A549 (cell line): Measurements from ENCODE around the gene P4HA3. TPM values are rescaled to one million over a fixed set of nuclear protein-coding genes. Genes with fewer than 3 reads are reported as not detected.

ENCODE experiments used
- ATAC-seq, 2 experiments: fragments of 200-7000 bp in 1 of 2; fragments of >200 bp in 1 of 2; cut with Nextera tagmentation in 1 of 2; cut with Tn5 transposase in 1 of 2; 3 replicates each; pipeline versions ENCODE4 v1.8.0 to v1.9.1; 2018 to 2020; ENCODE audit warnings: mild to moderate bottlenecking in 1 of 2, moderate library complexity in 1 of 2
- CTCF ChIA-PET: fragments of 300-600 bp; sonication (Branson Sonifier 250); formaldehyde crosslinking; extraction: SDS; loops from one replicate; lab custom pipeline; 2021; ENCODE audit warnings: antibody characterized with exemption, inconsistent platforms; lab: Yijun Ruan, JAX
- POLR2A ChIA-PET: fragments of 350-600 bp; formaldehyde crosslinking; extraction: SDS; loops from one replicate; lab custom pipeline; 2021; ENCODE audit warnings: antibody characterized with exemption, inconsistent platforms; lab: Yijun Ruan, JAX
- DNase-seq, 2 experiments: peaks; one replicate each; pipeline versions ENCODE4 v3.0.0 to v3.0.0-alpha.2; 2011 to 2016; ENCODE audit warnings: low read depth in 1 of 2, low spot score in 1 of 2
- FAIRE-seq: peaks from 2 replicates; lab custom pipeline; 2011; peaks lifted over from hg19 to GRCh38; lab: Jason Lieb, UNC
- H3K27ac ChIP-seq, 2 experiments: fragments of >200 bp; sonication (Bioruptor Twin); formaldehyde crosslinking; 3 replicates each; pipeline ENCODE4 v1.5.1; 2016 to 2017
- H3K4me1 ChIP-seq: fragments of >200 bp; sonication (Bioruptor Twin); formaldehyde crosslinking; 3 replicates; pipeline ENCODE4 v1.6.1; 2016
- H3K4me2 ChIP-seq: fragments of >200 bp; sonication (Bioruptor Twin); formaldehyde crosslinking; 3 replicates; pipeline ENCODE4 v1.6.1; 2016
- H3K4me3 ChIP-seq: fragments of >200 bp; sonication (Bioruptor Twin); formaldehyde crosslinking; 3 replicates; pipeline ENCODE4 v1.5.1; 2016
- H3K9me3 ChIP-seq: fragments of >200 bp; sonication (Bioruptor Twin); formaldehyde crosslinking; 3 replicates; pipeline ENCODE4 v1.6.1; 2016
- ATOH8 ChIP-seq: fragments of 250-450 bp; sonication (Bioruptor Pico); IDR thresholded peaks from 2 replicates; pipeline ENCODE4 v1.5.0; 2020; ENCODE audit warnings: low read depth, mild to moderate bottlenecking, moderate library complexity
- CHD2 ChIP-seq: fragments of 150-350 bp; IDR thresholded peaks from 2 replicates; pipeline ENCODE4 v1.6.1; 2014; ENCODE audit warnings: low read length; ENCODE audit not compliant: partially characterized antibody
- CHD4 ChIP-seq: fragments of 200-600 bp; sonication (generic); IDR thresholded peaks from 2 replicates; pipeline ENCODE4 v1.6.1; 2016; ENCODE audit warnings: antibody characterized with exemption, mild to moderate bottlenecking, borderline replicate concordance
- E2F6 ChIP-seq: IDR thresholded peaks from 2 replicates; pipeline ENCODE4 v1.6.1; 2012; ENCODE audit warnings: low read depth, borderline replicate concordance
- ESRRA ChIP-seq: fragments of 150-350 bp; IDR thresholded peaks from 2 replicates; pipeline ENCODE4 v1.6.1; 2014; ENCODE audit warnings: mild to moderate bottlenecking, low read length, borderline replicate concordance
- FOSB ChIP-seq: fragments of 250-450 bp; sonication (Bioruptor Pico); IDR thresholded peaks from 2 replicates; pipeline ENCODE4 v1.5.0; 2020; ENCODE audit warnings: mild to moderate bottlenecking, moderate library complexity
- FOSL2 ChIP-seq, 2 experiments: fragments of 450-650 bp in 1 of 2; fragments of >200 bp in 1 of 2; sonication (Bioruptor Twin) in 1 of 2; formaldehyde crosslinking; IDR thresholded peaks; 2 replicates each; pipeline versions ENCODE4 v1.5.0 to v1.6.1; 2016 to 2020; ENCODE audit warnings: mild to moderate bottlenecking in 1 of 2, moderate library complexity in 1 of 2
- FOXS1 ChIP-seq: fragments of 250-450 bp; sonication (Bioruptor Pico); IDR thresholded peaks from 2 replicates; pipeline ENCODE4 v1.5.0; 2020; ENCODE audit warnings: mild to moderate bottlenecking, moderate library complexity
- GATA3 ChIP-seq: IDR thresholded peaks from 2 replicates; pipeline ENCODE4 v1.6.1; 2012; ENCODE audit warnings: borderline replicate concordance
- HOXB13 ChIP-seq: fragments of 250-450 bp; sonication (Bioruptor Pico); IDR thresholded peaks from 2 replicates; pipeline ENCODE4 v1.5.0; 2020; ENCODE audit warnings: low read depth, mild to moderate bottlenecking, moderate library complexity
- KDM5A ChIP-seq: fragments of 200-600 bp; sonication (generic); IDR thresholded peaks from 2 replicates; pipeline ENCODE4 v1.6.1; 2016; ENCODE audit warnings: antibody characterized with exemption, mild to moderate bottlenecking
- MAX ChIP-seq: IDR thresholded peaks from 2 replicates; pipeline ENCODE4 v1.6.1; 2012
- NPAS2 ChIP-seq: fragments of 250-450 bp; sonication (Bioruptor Pico); IDR thresholded peaks from 2 replicates; pipeline ENCODE4 v1.8.0; 2022; ENCODE audit warnings: mild to moderate bottlenecking, moderate library complexity, borderline replicate concordance
- NR3C1 ChIP-seq: fragments of >200 bp; sonication (Bioruptor Twin); formaldehyde crosslinking; IDR thresholded peaks from 3 replicates; pipeline ENCODE4 v1.6.1; 2017
- PHF8 ChIP-seq: fragments of 200-600 bp; sonication (generic); IDR thresholded peaks from 2 replicates; pipeline ENCODE4 v1.6.1; 2016; ENCODE audit warnings: low read depth, mild to moderate bottlenecking, antibody characterized with exemption, moderate library complexity, borderline replicate concordance
- RFX5 ChIP-seq: fragments of 450-650 bp; IDR thresholded peaks from 2 replicates; pipeline ENCODE4 v1.7.1; 2014; ENCODE audit warnings: antibody characterized with exemption, mild to moderate bottlenecking, moderate library complexity
- TFCP2L1 ChIP-seq: fragments of 250-450 bp; sonication (Bioruptor Pico); IDR thresholded peaks from 2 replicates; pipeline ENCODE4 v1.5.0; 2021; ENCODE audit warnings: mild to moderate bottlenecking
- TP53 ChIP-seq: fragments of 250-450 bp; sonication (Bioruptor Pico); IDR thresholded peaks from 2 replicates; pipeline ENCODE4 v1.5.0; 2021; ENCODE audit warnings: mild to moderate bottlenecking, moderate library complexity
- ZFP36 ChIP-seq: fragments of 450-650 bp; IDR thresholded peaks from 2 replicates; pipeline ENCODE4 v1.6.1; 2014; ENCODE audit warnings: borderline replicate concordance; ENCODE audit not compliant: partially characterized antibody
- WGBS: methylation state at CpG from one replicate; pipeline ENCODE4 v1.1.6; 2017; ENCODE audit errors: missing lambda C conversion rate; 5-methylcytosine and 5-hydroxymethylcytosine counted together
- polyA plus RNA-seq, 4 experiments: library from polyadenylated mRNA; depleted of rRNA in 3 of 4; stranded (reverse); fragments of >200 nt; fragmentation: RNase III in 1 of 4; extraction: RNeasy Plus Mini Kit Qiagen cat#74134 plus additional on column Dnase treatment in 1 of 4; gene quantifications; 2 replicates in 3 of 4; 3 replicates in 1 of 4; pipeline ENCODE4 v1.2.3, GENCODE V29; 2011 to 2017

P4HA3 gene
- polyA plus RNA-seq, 2 of the 4 experiments (the other 2 are of a cell fraction), result 48.1 to 50.4 TPM

- H3K4me2 ChIP-seq, result no peak overlapping the region; the same call in 2 of the 3 replicates
- TF ChIP-seq RFX5 (no peak), FOSL2 (IDR thresholded peaks at IDR 0.05) (peak; percentile 32; the same call in 1 of the 2 replicates), FOSL2 (CRISPR knock-in tag; IDR thresholded peaks at IDR 0.05) (0 out of 2 replicates have a peak, but pooled peaks have one; percentile 23), ESRRA (no peak)
- FAIRE-seq, result peak; percentile 79
Observed at GRCh38 chr11:74330075-74330858, 18.8 kb upstream of the P4HA3 start.

GRCh38 chr11:74327076-74327475 lies 15.6 kb upstream of the P4HA3 start:
- 90% methylated on average over 1 of the region's 1 CpG for WGBS
- CTCF ChIA-PET, result interaction anchor here (1.3 kb wide), 1 partner anchor 25 kb away, joined by 3 read pairs; no protein-coding TSS in a partner anchor

More at GRCh38 chr11:74330075-74330858, 18.8 kb upstream of the P4HA3 start:
- no peak overlapping the region for H3K27ac ChIP-seq
- ChIA-PET CTCF (interaction anchor here (0.9 to 1.8 kb wide), 6 partner anchors 9 to 75 kb away, joined by 3 to 6 read pairs (median 4); no protein-coding TSS in a partner anchor), POLR2A (no interaction called here)
- H3K9me3 ChIP-seq, result no peaks in the 10 kb centered on the region
- DNase-seq (no peak), ATAC-seq (peak; percentile 54; a peak in 3 of 6 replicates)
- peaks cover 18% of the 10 kb centered on the region for H3K4me1 ChIP-seq
- H3K4me3 ChIP-seq, result no peak overlapping the region

GRCh38 chr11:74326665-74327064 lies 15.2 kb upstream of the P4HA3 start:
- H3K4me2 ChIP-seq, result no peak overlapping the region
- H3K4me3 ChIP-seq, result no peak overlapping the region
- 94% methylated on average over 5 of the region's 5 CpGs for WGBS
- ChIA-PET CTCF (interaction anchor here (0.8 to 1.3 kb wide), 3 partner anchors 25 to 123 kb away, joined by 3 read pairs; no protein-coding TSS in a partner anchor), POLR2A (interaction anchor here (0.5 kb wide), 1 partner anchor 274 kb away, joined by 8 read pairs; no protein-coding TSS in a partner anchor)
- DNase-seq (no peak), FAIRE-seq (no peak), ATAC-seq (peak in 1 of 2 experiments; percentile 26; a peak in 2 of 6 replicates)
- peak overlapping the region in 1 of 2 experiments; percentile 6; a peak in 2 of 6 replicates for H3K27ac ChIP-seq
- TF ChIP-seq MAX (no peak), TP53 (CRISPR knock-in tag) (no peak), ZFP36 (no peak), ATOH8 (CRISPR knock-in tag) (no peak), GATA3 (no peak)
- H3K4me1 ChIP-seq, result peaks cover 16% of the 10 kb centered on the region
- H3K9me3 ChIP-seq, result no peaks in the 10 kb centered on the region

More at GRCh38 chr11:74327076-74327475, 15.6 kb upstream of the P4HA3 start:
- POLR2A ChIA-PET, result interaction anchor here (0.5 kb wide), 1 partner anchor 274 kb away, joined by 8 read pairs; no protein-coding TSS in a partner anchor
- FAIRE-seq (no peak), ATAC-seq (no peak), DNase-seq (no peak)
- no peak overlapping the region for H3K4me2 ChIP-seq
- H3K4me1 ChIP-seq, result peaks cover 13% of the 10 kb centered on the region
- no peaks in the 10 kb centered on the region for H3K9me3 ChIP-seq
- TF ChIP-seq CHD2, result no peak
- no peak for TF ChIP-seq HOXB13 (CRISPR knock-in tag)
- no peak for TF ChIP-seq E2F6
- no peak for TF ChIP-seq FOXS1 (CRISPR knock-in tag)
- no peak for TF ChIP-seq CHD4
- TF ChIP-seq NPAS2 (CRISPR knock-in tag), result no peak
- TF ChIP-seq TFCP2L1 (CRISPR knock-in tag), result no peak
- TF ChIP-seq ZFP36, result no peak
- no peak for TF ChIP-seq PHF8
- no peak for TF ChIP-seq ESRRA
- no peak for TF ChIP-seq NR3C1
- TF ChIP-seq KDM5A, result no peak
- no peak for TF ChIP-seq FOSB (CRISPR knock-in tag)
- H3K4me3 ChIP-seq, result no peak overlapping the region
- peak overlapping the region in 1 of 2 experiments; percentile 18; a peak in 1 of 6 replicates for H3K27ac ChIP-seq
